PC-9 (cell line): Measurements from ENCODE around the gene GABARAPL1. TPM values are rescaled to one million over a fixed set of nuclear protein-coding genes. Genes with fewer than 3 reads are reported as not detected.
A peak's percentile ranks its signal among the peaks of the same experiment; 100 is the strongest.
"Not testable (repeated sequence)": the region's sequence is repeated elsewhere in the genome, so short reads cannot be mapped to it uniquely, and the experiment has no call there.

ENCODE experiments used
- BruUV-seq: library from RNA; stranded (reverse); fragments of 400-500 nt; replicated peaks from 2 replicates; lab custom pipeline; 2021; lab: Mats Ljungman, UMichigan
- CTCF ChIA-PET: fragments of 300-600 bp; sonication (Branson Sonifier 250); formaldehyde crosslinking; loops from one replicate; lab custom pipeline; 2022; ENCODE audit warnings: antibody characterized with exemption; lab: Charles Lee
- POLR2A ChIA-PET: fragments of 300-600 bp; sonication (Branson Sonifier 250); formaldehyde crosslinking; loops from one replicate; lab custom pipeline; 2022; ENCODE audit warnings: antibody characterized with exemption; ENCODE audit not compliant: unreplicated experiment; lab: Charles Lee
- DNase-seq, 2 experiments: peaks; one replicate each; pipeline versions ENCODE4 v3.0.0 to v3.0.0-alpha.2; 2015 to 2022; ENCODE audit warnings: mixed read lengths in 1 of 2
- H2AFZ ChIP-seq: fragments of 200-600 bp; sonication (generic); 2 replicates; pipeline ENCODE4 v1.8.1; 2017; ENCODE audit warnings: antibody characterized with exemption
- H3F3A ChIP-seq: fragments of 200-600 bp; sonication (generic); 2 replicates; pipeline ENCODE4 v1.8.1; 2017; ENCODE audit warnings: antibody characterized with exemption, mild to moderate bottlenecking, low read depth; ENCODE audit not compliant: insufficient read depth
- H3K27ac ChIP-seq: fragments of 200-600 bp; sonication (generic); 2 replicates; pipeline ENCODE4 v1.6.1; 2016; ENCODE audit warnings: mixed run types
- H3K27me3 ChIP-seq: fragments of 200-600 bp; sonication (generic); 2 replicates; pipeline ENCODE4 v1.6.1; 2016; ENCODE audit warnings: low read depth, mixed run types; ENCODE audit not compliant: insufficient read depth
- H3K36me3 ChIP-seq: fragments of 200-600 bp; sonication (generic); 2 replicates; pipeline ENCODE4 v1.6.1; 2016; ENCODE audit warnings: low read depth, mixed run types
- H3K4me1 ChIP-seq: fragments of 200-600 bp; sonication (generic); replicated peaks from 2 replicates; pipeline ENCODE4 v1.6.1; 2016; ENCODE audit warnings: mixed run types; ENCODE audit not compliant: insufficient read depth
- H3K4me2 ChIP-seq: fragments of 200-600 bp; sonication (generic); 2 replicates; pipeline ENCODE4 v1.6.1; 2017; ENCODE audit warnings: mixed run types
- H3K4me3 ChIP-seq: fragments of 200-600 bp; sonication (generic); 2 replicates; pipeline ENCODE4 v1.6.1; 2016; ENCODE audit warnings: mixed run types
- H3K79me2 ChIP-seq: fragments of 200-600 bp; sonication (generic); 2 replicates; pipeline ENCODE4 v1.6.1; 2017; ENCODE audit warnings: low read depth, mixed run types
- H3K9me2 ChIP-seq: fragments of 200-600 bp; sonication (generic); 2 replicates; pipeline ENCODE4 v1.8.1; 2017; ENCODE audit warnings: mild to moderate bottlenecking; ENCODE audit not compliant: insufficient read depth
- H3K9me3 ChIP-seq: fragments of 200-600 bp; sonication (generic); 2 replicates; pipeline ENCODE4 v1.8.1; 2016; ENCODE audit warnings: low read depth; ENCODE audit not compliant: insufficient read depth
- H4K20me1 ChIP-seq: fragments of 200-600 bp; sonication (generic); 2 replicates; pipeline ENCODE4 v1.8.1; 2017; ENCODE audit not compliant: insufficient read depth
- CTCF ChIP-seq: fragments of 200-600 bp; sonication (generic); conservative IDR thresholded peaks from 2 replicates; pipeline ENCODE4 v1.6.1; 2017; ENCODE audit warnings: mixed run types, antibody characterized with exemption, mild to moderate bottlenecking, moderate library complexity
- EZH2 ChIP-seq: fragments of 200-600 bp; sonication (generic); IDR thresholded peaks from 2 replicates; pipeline ENCODE4 v1.8.0; 2017; ENCODE audit warnings: antibody characterized with exemption, low read depth
- intact Hi-C: fragments of 100-400 bp; cut with micrococcal nuclease; formaldehyde crosslinking; loops from one replicate; pipeline ENCODE4 v1.10.0; 2022; ENCODE audit not compliant: unreplicated experiment
- total RNA-seq: library from RNA; stranded (reverse); gene quantifications from 2 replicates; pipeline ENCODE4 v1.2.3, GENCODE V29; 2021

The GABARAPL1 gene
- total RNA-seq, 1 experiment from 2014 or later: 85.6 TPM

GRCh38 chr12:10184261-10184843, 28.3 kb upstream of the GABARAPL1 start:
- H3K36me3 ChIP-seq: no peaks in the 10 kb centered on the region
- H3F3A ChIP-seq: peaks cover 19% of the 10 kb centered on the region; the same call in 1 of the 2 replicates
- H3K9me3 ChIP-seq: no peaks in the 10 kb centered on the region
- H2AFZ ChIP-seq: no peak overlapping the region
- peaks cover 47% of the 10 kb centered on the region for H3K4me1 ChIP-seq
- H3K4me2 ChIP-seq: 0 out of 2 replicates have a peak overlapping the region, but pooled peaks have one; percentile 2
- H3K79me2 ChIP-seq: no peaks in the 10 kb centered on the region
- no peak for TF ChIP-seq EZH2
- TF ChIP-seq CTCF: no peak
- no peak for DNase-seq
- intact Hi-C loops: no loop called here
- H3K9me2 ChIP-seq: no peaks in the 10 kb centered on the region
- no peaks in the 10 kb centered on the region for H4K20me1 ChIP-seq
- no TSS peak for BruUV-seq
- no peaks in the 10 kb centered on the region for H3K27me3 ChIP-seq
- no peak overlapping the region for H3K4me3 ChIP-seq
- peak overlapping the region; percentile 39; the same call in 1 of the 2 replicates for H3K27ac ChIP-seq
- POLR2A ChIA-PET: no interaction called here
- CTCF ChIA-PET: no interaction called here

- POLR2A ChIA-PET: no interaction called here
- H3K9me2 ChIP-seq: no peaks in the 10 kb centered on the region
- no peaks in the 10 kb centered on the region for H3K79me2 ChIP-seq
- H3K4me1 ChIP-seq: peaks cover 49% of the 10 kb centered on the region
- TF ChIP-seq CTCF: no peak
- TF ChIP-seq EZH2: no peak
- no peaks in the 10 kb centered on the region for H3K9me3 ChIP-seq
- no peaks in the 10 kb centered on the region for H4K20me1 ChIP-seq
- no peak overlapping the region for H3K27ac ChIP-seq
- no peaks in the 10 kb centered on the region for H3K36me3 ChIP-seq
- no peak overlapping the region for H3K4me2 ChIP-seq
- peaks cover 17% of the 10 kb centered on the region; the same call in 1 of the 2 replicates for H3F3A ChIP-seq
- H3K27me3 ChIP-seq: no peaks in the 10 kb centered on the region
- CTCF ChIA-PET: no interaction called here
- no peak for DNase-seq
- no TSS peak for BruUV-seq
- intact Hi-C loops: no loop called here
- no peak overlapping the region for H2AFZ ChIP-seq
- H3K4me3 ChIP-seq: no peak overlapping the region
Measured at GRCh38 chr12:10186299-10186698, 26.4 kb upstream of the GABARAPL1 start.

- H3K27ac ChIP-seq, H3K79me2 ChIP-seq, H3K4me2 ChIP-seq, H3K9me2 ChIP-seq, H3K27me3 ChIP-seq, DNase-seq, BruUV-seq, H2AFZ ChIP-seq, intact Hi-C loops, H3K4me3 ChIP-seq, POLR2A ChIA-PET, H3K36me3 ChIP-seq, H4K20me1 ChIP-seq, H3K9me3 ChIP-seq: not testable (repeated sequence)
- peaks cover 55% of the 10 kb centered on the region for H3K4me1 ChIP-seq
- CTCF ChIA-PET: interaction anchor here (0.6 kb wide), 1 partner anchor 44 kb away, joined by 3 read pairs; no protein-coding TSS in a partner anchor
- H3F3A ChIP-seq: peaks cover 24% of the 10 kb centered on the region
Measured at GRCh38 chr12:10186958-10187357, 25.7 kb upstream of the GABARAPL1 start.
